Neuronal stem cell (in vitro differentiated cells): ENCODE measurements around the gene PLPPR1.

Source experiments
- DNase-seq: peaks from one replicate; pipeline ENCODE4 v3.0.0-alpha.2; 2013; ENCODE audit warnings: low spot score
- H2AFZ ChIP-seq: one replicate; pipeline ENCODE4 v1.6.1; 2013; ENCODE audit warnings: mild to moderate bottlenecking, low read length, inconsistent platforms
- H2AK5ac ChIP-seq: 2 replicates; pipeline ENCODE4 v1.6.1; 2013; ENCODE audit warnings: low read depth, mild to moderate bottlenecking, inconsistent platforms, low read length, moderate library complexity, mixed read lengths
- H2BK120ac ChIP-seq: 2 replicates; pipeline ENCODE4 v1.6.1; 2013; ENCODE audit warnings: low read depth, mild to moderate bottlenecking, inconsistent platforms, low read length, moderate library complexity, mixed read lengths
- H2BK12ac ChIP-seq: one replicate; pipeline ENCODE4 v1.6.1; 2013; ENCODE audit warnings: low read length, inconsistent platforms
- H2BK15ac ChIP-seq: 2 replicates; pipeline ENCODE4 v1.6.1; 2013; ENCODE audit warnings: mild to moderate bottlenecking, low read length, inconsistent platforms, mixed read lengths
- H2BK5ac ChIP-seq: one replicate; pipeline ENCODE4 v1.6.1; 2013; ENCODE audit warnings: inconsistent platforms, mild to moderate bottlenecking, low read length, moderate library complexity
- H3K14ac ChIP-seq: one replicate; pipeline ENCODE4 v1.6.1; 2013; ENCODE audit warnings: low read length, inconsistent platforms
- H3K18ac ChIP-seq: 2 replicates; pipeline ENCODE4 v1.6.1; 2013; ENCODE audit warnings: low read length, inconsistent platforms
- H3K23ac ChIP-seq: 2 replicates; pipeline ENCODE4 v1.6.1; 2013; ENCODE audit warnings: low read depth, mild to moderate bottlenecking, mixed read lengths, low read length, inconsistent platforms; ENCODE audit not compliant: poor library complexity
- H3K27ac ChIP-seq: replicated peaks from 3 replicates; pipeline ENCODE4 v1.5.1; 2013; ENCODE audit warnings: low read length, inconsistent platforms
- H3K27me3 ChIP-seq, 3 experiments: 2 replicates each; pipeline ENCODE4 v1.6.1; 2013; ENCODE audit warnings: low read length in 3 of 3, mild to moderate bottlenecking in 2 of 3, inconsistent platforms in 1 of 3, low read depth in 1 of 3, mixed read lengths in 1 of 3, moderate library complexity in 1 of 3; ENCODE audit not compliant: control insufficient read depth in 3 of 3, insufficient read depth in 3 of 3
- H3K36me3 ChIP-seq, 2 donors: replicated peaks in 1 of 2; 2 replicates each; pipeline ENCODE4 v1.6.1; 2013; ENCODE audit warnings: low read length in 2 of 2; ENCODE audit not compliant: control insufficient read depth in 2 of 2, insufficient read depth in 2 of 2
- H3K4ac ChIP-seq: 2 replicates; pipeline ENCODE4 v1.6.1; 2013; ENCODE audit warnings: inconsistent platforms, mild to moderate bottlenecking, low read length, moderate library complexity
- H3K4me1 ChIP-seq, 2 donors: 1 replicate in 1 of 2; 2 replicates in 1 of 2; pipeline ENCODE4 v1.6.1; 2013; ENCODE audit warnings: low read length in 2 of 2, low read depth in 1 of 2; ENCODE audit not compliant: control insufficient read depth in 2 of 2, insufficient read depth in 1 of 2
- H3K4me2 ChIP-seq: one replicate; pipeline ENCODE4 v1.6.1; 2013; ENCODE audit warnings: mild to moderate bottlenecking, low read length, inconsistent platforms; ENCODE audit not compliant: insufficient read depth, poor library complexity, severe bottlenecking
- H3K4me3 ChIP-seq, 2 donors: 2 replicates each; pipeline ENCODE4 v1.5.1; 2013; ENCODE audit warnings: low read length in 2 of 2, mild to moderate bottlenecking in 2 of 2, inconsistent platforms in 1 of 2, moderate library complexity in 1 of 2
- H3K79me1 ChIP-seq: one replicate; pipeline ENCODE4 v1.6.1; 2013; ENCODE audit warnings: low read depth, mild to moderate bottlenecking, inconsistent platforms, low read length, moderate library complexity
- H3K9ac ChIP-seq: one replicate; pipeline ENCODE4 v1.6.1; 2013; ENCODE audit warnings: mild to moderate bottlenecking, low read depth, low read length, inconsistent platforms; ENCODE audit not compliant: poor library complexity
- H3K9me3 ChIP-seq, 2 donors: replicated peaks in 1 of 2; 2 replicates each; pipeline versions ENCODE3 to v1.6.1; 2013; ENCODE audit warnings: low read length in 2 of 2, mild to moderate bottlenecking in 2 of 2, inconsistent platforms in 1 of 2, low read depth in 1 of 2, mixed read lengths in 1 of 2, moderate library complexity in 1 of 2; ENCODE audit not compliant: control insufficient read depth in 2 of 2, insufficient read depth in 1 of 2
- H4K8ac ChIP-seq: one replicate; pipeline ENCODE4 v1.6.1; 2013; ENCODE audit warnings: low read depth, mild to moderate bottlenecking, inconsistent platforms, low read length, moderate library complexity
- H4K91ac ChIP-seq: one replicate; pipeline ENCODE4 v1.6.1; 2013; ENCODE audit warnings: low read length, low read depth, mild to moderate bottlenecking, inconsistent platforms; ENCODE audit not compliant: poor library complexity
- WGBS, 2 donors: extraction: QIAGEN DNeasy Blood & Tissue Kit; methylation state at CpG; one replicate each; pipeline ENCODE4 v1.1.7; 2013; ENCODE audit warnings: missing lambda C conversion rate in 2 of 2, mixed read lengths in 1 of 2; ENCODE audit not compliant: insufficient read length in 2 of 2, insufficient replicate concordance in 1 of 2; ENCODE audit errors: extremely low coverage in 2 of 2; 5-methylcytosine and 5-hydroxymethylcytosine counted together

Gene PLPPR1

DNA sequence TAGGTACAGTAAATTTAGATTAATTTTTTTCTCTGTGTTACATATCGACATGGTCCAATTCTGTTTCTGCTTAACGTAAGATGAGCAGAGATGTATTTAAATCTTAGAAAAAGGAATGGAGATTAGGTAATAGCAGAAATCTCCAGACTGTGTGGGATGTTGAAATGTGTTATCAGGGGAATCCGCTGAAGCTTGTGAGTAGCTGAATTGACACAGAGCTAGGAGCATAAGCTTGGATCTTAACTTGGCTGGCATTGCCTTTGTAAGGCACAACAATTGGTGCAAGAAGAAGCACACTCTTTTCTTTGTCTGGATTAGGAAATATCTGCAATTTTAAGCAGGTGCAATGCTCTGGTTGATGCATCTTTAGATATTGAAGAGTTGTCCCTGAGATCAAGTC is 53.1 kb downstream of the PLPPR1 start:
- Histone ChIP-seq H2AK5ac (no peak overlapping the region), H3K27ac (no peak overlapping the region), H4K91ac (no peak overlapping the region), H3K36me3 (no peaks in the 10 kb centered on the region), H3K4me3 (no peak overlapping the region), H3K14ac (no peak overlapping the region), H3K9ac (no peak overlapping the region), H3K4me2 (no peak overlapping the region), H3K27me3 (no peaks in the 10 kb centered on the region), H3K79me1 (no peaks in the 10 kb centered on the region), H4K8ac (no peak overlapping the region), H2BK12ac (no peak overlapping the region), H2BK5ac (no peak overlapping the region), H2AFZ (no peak overlapping the region), H2BK15ac (no peak overlapping the region), H3K23ac (no peak overlapping the region), H3K4me1 (peaks cover 0 to 2% of the 10 kb centered on the region in 2 donors), H3K4ac (no peak overlapping the region), H2BK120ac (no peak overlapping the region), H3K18ac (no peak overlapping the region), H3K9me3 (no peaks in the 10 kb centered on the region)
- WGBS, 2 donors = no CpG with 5 or more reads among the region's 3 CpGs
- DNase-seq = no peak

DNA sequence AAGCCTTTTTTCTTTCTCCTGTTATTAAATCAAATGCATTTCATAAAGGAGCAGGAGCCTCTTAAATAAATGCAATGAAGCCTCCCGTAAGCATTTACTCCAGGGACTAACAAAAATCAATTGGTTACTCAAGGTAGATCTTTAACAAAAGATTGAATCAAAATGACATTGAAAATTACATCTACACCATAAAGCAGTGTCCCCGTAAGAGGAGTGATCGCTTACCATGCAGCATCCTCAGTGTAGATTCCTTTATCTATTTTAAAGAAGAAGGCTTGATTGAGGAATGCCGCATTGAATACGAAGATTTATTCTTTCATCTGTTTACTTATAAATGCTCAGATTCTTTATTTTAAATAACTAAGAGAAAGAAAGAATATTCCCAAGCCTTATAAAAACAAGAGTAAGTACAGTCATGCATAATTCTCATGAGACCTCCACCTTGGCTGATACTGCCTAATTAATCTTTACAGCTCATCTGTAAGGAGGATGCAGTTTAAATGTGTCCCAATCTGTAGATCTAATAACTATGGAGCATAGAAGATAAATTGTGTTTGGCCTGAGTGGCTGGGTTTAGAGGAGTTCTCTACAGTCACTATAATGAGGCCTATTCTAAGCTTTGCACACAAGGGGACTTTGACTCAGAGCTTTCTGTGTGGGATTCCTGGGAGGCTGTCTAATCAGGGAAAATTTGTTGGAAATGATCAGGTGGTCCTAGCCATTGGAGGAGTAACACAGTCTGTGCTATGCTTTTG is 55.1 kb downstream of the PLPPR1 start:
- no peak overlapping the region for H2AK5ac ChIP-seq
- no peak overlapping the region for H2BK15ac ChIP-seq
- no peak overlapping the region for H3K23ac ChIP-seq
- H3K79me1 ChIP-seq = no peaks in the 10 kb centered on the region
- H3K4ac ChIP-seq = no peak overlapping the region
- no peak overlapping the region for H3K9ac ChIP-seq
- H3K27ac ChIP-seq = no peak overlapping the region
- no peak overlapping the region for H4K8ac ChIP-seq
- no peaks in the 10 kb centered on the region for H3K36me3 ChIP-seq
- no peak overlapping the region for H2BK5ac ChIP-seq
- no peak overlapping the region for H4K91ac ChIP-seq
- no peak overlapping the region for H3K14ac ChIP-seq
- no CpG with 5 or more reads among the region's 5 CpGs for WGBS, 2 donors
- DNase-seq = no peak
- no peaks in the 10 kb centered on the region for H3K9me3 ChIP-seq
- no peak overlapping the region for H3K4me3 ChIP-seq
- H3K27me3 ChIP-seq = no peaks in the 10 kb centered on the region
- peaks cover 2 to 7% of the 10 kb centered on the region in 2 donors for H3K4me1 ChIP-seq
- H3K18ac ChIP-seq = no peak overlapping the region
- no peak overlapping the region for H3K4me2 ChIP-seq
- H2BK12ac ChIP-seq = no peak overlapping the region
- no peak overlapping the region for H2BK120ac ChIP-seq
- H2AFZ ChIP-seq = no peak overlapping the region

DNA sequence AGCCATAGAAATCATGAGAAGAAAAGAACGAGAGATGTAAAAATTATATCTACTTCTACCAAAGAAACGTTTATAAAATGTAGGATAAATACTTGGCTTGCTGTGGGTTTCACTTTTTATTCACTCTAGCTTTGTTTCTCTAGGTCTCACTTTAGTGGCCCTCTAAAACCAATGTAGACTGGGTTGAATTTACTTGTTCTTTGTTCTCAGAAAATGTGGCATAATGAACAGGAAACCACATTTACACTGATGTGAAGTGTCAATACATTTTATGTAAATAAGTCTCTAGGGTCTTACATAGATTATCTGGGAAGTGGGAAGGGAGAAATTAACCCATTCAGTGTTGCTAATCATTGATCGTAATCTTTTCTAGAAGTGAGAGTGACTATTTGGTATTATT is 58.9 kb downstream of the PLPPR1 start:
- no peak overlapping the region for H3K4me3 ChIP-seq
- H2BK15ac ChIP-seq = no peak overlapping the region
- no peak overlapping the region for H3K27ac ChIP-seq
- H3K9ac ChIP-seq = no peak overlapping the region
- H3K36me3 ChIP-seq = no peaks in the 10 kb centered on the region
- no peak overlapping the region for H3K23ac ChIP-seq
- no peak overlapping the region for H2AK5ac ChIP-seq
- H2BK12ac ChIP-seq = no peak overlapping the region
- H3K27me3 ChIP-seq = no peaks in the 10 kb centered on the region
- no peak overlapping the region for H3K4me2 ChIP-seq
- no peak overlapping the region for H3K18ac ChIP-seq
- no peak overlapping the region for H4K91ac ChIP-seq
- H3K4me1 ChIP-seq = peaks cover 0 to 7% of the 10 kb centered on the region in 2 donors
- no peak for DNase-seq
- H2BK5ac ChIP-seq = no peak overlapping the region
- no peak overlapping the region for H4K8ac ChIP-seq
- no peak overlapping the region for H2BK120ac ChIP-seq
- no peak overlapping the region for H3K4ac ChIP-seq
- WGBS, 2 donors = no CpG with 5 or more reads among the region's 3 CpGs
- no peaks in the 10 kb centered on the region for H3K9me3 ChIP-seq
- H2AFZ ChIP-seq = peak overlapping the region; percentile 54
- H3K79me1 ChIP-seq = no peaks in the 10 kb centered on the region
- no peak overlapping the region for H3K14ac ChIP-seq

DNA sequence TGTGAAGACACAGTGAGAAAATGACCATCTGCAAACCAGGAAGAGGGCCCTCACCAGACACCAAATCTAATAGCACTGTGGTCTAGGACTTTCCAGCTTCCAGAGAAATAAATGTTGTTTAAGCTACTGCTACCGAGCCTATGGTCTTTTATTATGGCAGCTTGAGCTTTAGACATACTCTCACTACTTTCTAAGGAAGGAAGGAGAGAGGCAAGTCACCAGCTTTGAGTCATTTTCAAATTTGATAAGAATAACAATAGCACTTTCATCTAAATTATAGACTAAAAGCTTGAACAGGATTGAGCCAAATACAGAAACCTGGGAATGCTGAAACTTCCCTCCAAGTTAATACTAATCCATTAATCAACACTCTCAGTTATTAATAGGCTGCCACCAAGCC is 64.4 kb downstream of the PLPPR1 start:
- no peak overlapping the region for H3K4ac ChIP-seq
- H3K4me2 ChIP-seq = no peak overlapping the region
- H3K36me3 ChIP-seq = peaks cover 0 to 2% of the 10 kb centered on the region in 2 donors
- DNase-seq = no peak
- H2AFZ ChIP-seq = no peak overlapping the region
- H3K4me3 ChIP-seq = no peak overlapping the region
- no CpG with 5 or more reads among the region's 1 CpG for WGBS, 2 donors
- no peak overlapping the region for H3K14ac ChIP-seq
- no peak overlapping the region for H3K18ac ChIP-seq
- no peak overlapping the region for H4K8ac ChIP-seq
- no peak overlapping the region for H3K27ac ChIP-seq
- no peak overlapping the region for H3K9ac ChIP-seq
- no peak overlapping the region for H2BK120ac ChIP-seq
- H3K27me3 ChIP-seq = no peaks in the 10 kb centered on the region
- no peaks in the 10 kb centered on the region for H3K9me3 ChIP-seq
- H2BK12ac ChIP-seq = no peak overlapping the region
- H3K4me1 ChIP-seq = peaks cover 1 to 2% of the 10 kb centered on the region in 2 donors
- H2BK5ac ChIP-seq = no peak overlapping the region
- H2AK5ac ChIP-seq = no peak overlapping the region
- no peak overlapping the region for H2BK15ac ChIP-seq
- H3K79me1 ChIP-seq = no peaks in the 10 kb centered on the region
- no peak overlapping the region for H4K91ac ChIP-seq
- no peak overlapping the region for H3K23ac ChIP-seq
